ENCODE results near the gene XCR1. TPM values are rescaled to one million over a fixed set of nuclear protein-coding genes. Genes with fewer than 3 reads are reported as not detected.

XCR1 gene
- total RNA-seq, 1 experiment from 2014 or later = not detected

- H3K4me3 ChIP-seq (replicated peaks in 1 of 2; ENCODE audit: low read depth in 1 of 2, low read length in 2 of 2) = no peak overlapping the region
- H3K36me3 ChIP-seq (ENCODE audit: control insufficient read depth in 1 of 2, insufficient read depth in 2 of 2, low read length in 2 of 2) = no peaks in the 10 kb centered on the region
- ChIA-PET RAD21 (ENCODE audit: low non-redundant PET in 1 of 2, low total read pairs in 2 of 2, uncharacterized antibody in 2 of 2, unreplicated experiment in 2 of 2) (no interaction called here), POLR2A (no interaction called here), CTCF (no interaction called here)
- H3K9me2 ChIP-seq (ENCODE audit: insufficient read depth) = no peaks in the 10 kb centered on the region
- no peak overlapping the region for H2AFZ ChIP-seq (ENCODE audit: low read depth, low read length, poor library complexity, severe bottlenecking)
- ATAC-seq (no peak), DNase-seq (ENCODE audit: low read depth, low spot score) (no peak)
- H3K27me3 ChIP-seq (ENCODE audit: insufficient read depth, low read length) = no peaks in the 10 kb centered on the region
- no TSS peak for BruUV-seq (replicated peaks)
- no peak overlapping the region for H3K9ac ChIP-seq (ENCODE audit: low read length)
- no peaks in the 10 kb centered on the region for H4K20me1 ChIP-seq (ENCODE audit: insufficient read depth)
- TF ChIP-seq EZH2phosphoT487 (IDR thresholded peaks at IDR 0.05; ENCODE audit: borderline replicate concordance) (no peak), SRF (IDR thresholded peaks at IDR 0.05; ENCODE audit: low read depth) (no peak), ZFX (IDR thresholded peaks at IDR 0.05) (no peak), EZH2 (IDR thresholded peaks at IDR 0.05) (no peak), ZNF274 (IDR thresholded peaks at IDR 0.05; ENCODE audit: low read depth, low read length) (no peak), ZBTB33 (IDR thresholded peaks at IDR 0.05; ENCODE audit: extremely low read depth, insufficient replicate concordance, low read length) (no peak), ATF3 (IDR thresholded peaks at IDR 0.05) (no peak), JUND (IDR thresholded peaks at IDR 0.05) (no peak), FOSL1 (IDR thresholded peaks at IDR 0.05; ENCODE audit: low read depth) (no peak), ELF1 (IDR thresholded peaks at IDR 0.05; ENCODE audit: borderline replicate concordance, low read depth) (no peak), CBX3 (IDR thresholded peaks at IDR 0.05; ENCODE audit: low read depth) (no peak), TCF7L2 (IDR thresholded peaks at IDR 0.05; ENCODE audit: borderline replicate concordance, extremely low read depth, insufficient read depth, insufficient read length) (no peak), POLR2AphosphoS5 (IDR thresholded peaks at IDR 0.05; ENCODE audit: low read depth, low read length) (no peak), CTCF (IDR thresholded peaks at IDR 0.05 in 2 of 3, conservative IDR thresholded peaks at IDR 0.05 in 1 of 3; ENCODE audit: borderline replicate concordance in 1 of 3, insufficient read depth in 1 of 3, low read depth in 2 of 3, low read length in 2 of 3) (no peak), RAD21 (IDR thresholded peaks at IDR 0.05; ENCODE audit: low read depth) (no peak), MAX (IDR thresholded peaks at IDR 0.05) (no peak), SIN3A (IDR thresholded peaks at IDR 0.05; ENCODE audit: low read depth) (no peak), SP1 (IDR thresholded peaks at IDR 0.05; ENCODE audit: low read depth) (no peak)
- intact Hi-C loops (cut with micrococcal nuclease) = no loop called here
- H3K27ac ChIP-seq (ENCODE audit: low read depth, low read length) = no peak overlapping the region
- H3K9me3 ChIP-seq (ENCODE audit: control insufficient read depth in 1 of 2, insufficient read depth in 1 of 2, low read depth in 1 of 2, low read length in 2 of 2) = peaks cover 8 to 9% of the 10 kb centered on the region in 2 experiments; a peak in 2 of 4 replicates
- no peaks in the 10 kb centered on the region for H3K4me1 ChIP-seq (ENCODE audit: control insufficient read depth in 1 of 2, insufficient read depth in 2 of 2, low read length in 2 of 2)
- no peaks in the 10 kb centered on the region for H3K79me2 ChIP-seq (ENCODE audit: insufficient read depth, low read length)
- no peak overlapping the region for H3K4me2 ChIP-seq (ENCODE audit: low read length)
Measured at GRCh38 chr3:46029953-46030543, 2.8 kb upstream of the XCR1 start.

Measured in HCT116 (cell line).